C4-2B (cell line): ENCODE results near the gene STIM1.

ENCODE experiments used
- CTCF ChIP-seq: fragments of 450-650 bp; conservative IDR thresholded peaks from 2 replicates; pipeline ENCODE4 v1.5.1; 2017; ENCODE audit warnings: mild to moderate bottlenecking
- ZFX ChIP-seq: fragments of 450-650 bp; IDR thresholded peaks from 2 replicates; pipeline ENCODE4 v1.6.1; 2017

- no peak for TF ChIP-seq CTCF
- no peak for TF ChIP-seq ZFX
Measured at GRCh38 chr11:3981084-3981633, 125.7 kb downstream of the STIM1 start.
